Fibroblast of villous mesenchyme (primary cell): ENCODE results near the gene INPP4B. TPM values are rescaled to one million over a fixed set of nuclear protein-coding genes. Genes with fewer than 3 reads are reported as not detected.

Experiments used
- DNase-seq: peaks from one replicate; pipeline ENCODE4 v3.0.0-alpha.2; 2010; ENCODE audit warnings: low read depth
- H3K4me3 ChIP-seq: 2 replicates; pipeline ENCODE4 v1.5.1; 2011; ENCODE audit warnings: low read depth, mild to moderate bottlenecking, low read length
- CTCF ChIP-seq: IDR thresholded peaks from 2 replicates; pipeline ENCODE4 v1.5.1; 2012; ENCODE audit warnings: low read depth, mild to moderate bottlenecking, low read length; ENCODE audit not compliant: insufficient read depth
- total RNA-seq: library from RNA; depleted of rRNA; stranded (reverse); fragments of >200 nt; gene quantifications from 2 replicates; pipeline ENCODE4 v1.2.3, GENCODE V29; 2012

INPP4B gene
- total RNA-seq, 1 donor: 64.3 TPM

GRCh38 chr4:142443469-142443868 lies 402.6 kb downstream of the INPP4B start:
- no peak for TF ChIP-seq CTCF
- DNase-seq: no peak
- H3K4me3 ChIP-seq: no peak overlapping the region

GRCh38 chr4:142440093-142440492 lies 406.0 kb downstream of the INPP4B start:
- H3K4me3 ChIP-seq: no peak overlapping the region
- no peak for TF ChIP-seq CTCF
- DNase-seq: no peak

- TF ChIP-seq CTCF: no peak
Measured at GRCh38 chr4:142435599-142436235, 410.4 kb downstream of the INPP4B start.

GRCh38 chr4:142434519-142435224 lies 411.4 kb downstream of the INPP4B start:
- no peak for TF ChIP-seq CTCF
- DNase-seq: no peak
- no peak overlapping the region for H3K4me3 ChIP-seq

More at GRCh38 chr4:142435599-142436235, 410.4 kb downstream of the INPP4B start:
- no peak overlapping the region for H3K4me3 ChIP-seq
- DNase-seq: no peak

- no peak for TF ChIP-seq CTCF
- DNase-seq: no peak
- no peak overlapping the region for H3K4me3 ChIP-seq
Measured at GRCh38 chr4:142428715-142429114, 417.4 kb downstream of the INPP4B start.

- H3K4me3 ChIP-seq: no peak overlapping the region
- DNase-seq: no peak
- TF ChIP-seq CTCF: no peak
Measured at GRCh38 chr4:142427456-142427855, 418.6 kb downstream of the INPP4B start.
